Cerebellar nuclear complex (tissue), 1 donor: Measurements from ENCODE around the gene METTL22.

Source experiments
- DNase-seq, 2 experiments: peaks; one replicate each; lab custom pipeline; 2025; lab: John Stamatoyannopoulos, UW

METTL22 gene

DNA sequence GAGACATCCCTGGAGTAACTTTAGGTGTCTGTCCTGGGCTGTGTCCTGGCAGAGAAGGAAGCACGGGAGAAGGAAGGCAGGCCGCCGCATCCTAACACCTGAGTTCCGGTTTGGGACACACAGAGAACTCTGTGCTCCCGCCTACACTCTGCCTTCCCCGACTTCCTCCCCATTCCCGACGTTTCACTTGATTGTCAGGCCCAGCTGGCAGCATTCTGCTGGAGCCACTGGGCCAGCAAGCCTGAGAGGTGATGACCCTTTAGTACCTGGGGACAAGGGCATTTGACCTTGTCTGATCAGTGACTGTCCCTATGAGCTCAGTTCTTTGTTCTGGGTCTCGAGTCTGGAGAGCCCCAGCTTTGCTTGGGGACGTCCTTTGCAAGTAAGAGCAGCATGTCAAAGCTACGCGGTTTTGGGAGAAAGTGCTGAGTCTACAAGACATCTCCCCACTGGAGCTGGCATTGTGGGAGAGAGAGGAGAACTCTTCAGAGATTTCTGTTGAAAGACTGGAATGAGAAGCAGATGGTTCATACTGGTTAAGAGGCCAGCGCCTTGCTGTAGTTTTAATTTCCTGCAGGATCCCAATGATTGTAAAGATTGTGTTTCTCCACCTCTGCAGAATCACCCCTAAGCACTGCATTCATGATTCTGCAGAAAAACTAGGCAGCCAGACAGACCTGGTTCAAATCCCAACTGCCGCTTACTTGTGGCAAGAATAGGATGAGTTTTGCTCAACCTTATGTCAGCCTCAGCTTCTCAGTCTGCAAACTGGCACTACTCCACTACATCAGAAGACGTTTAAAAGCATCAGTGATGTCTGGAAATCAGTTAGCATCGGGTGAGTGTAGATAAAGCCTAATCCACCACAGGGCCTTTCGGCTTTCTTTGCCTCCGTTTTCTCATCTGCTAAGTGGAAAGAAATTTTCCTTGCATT lies 73.6 kb downstream of the METTL22 start:
- no peak for DNase-seq

DNA sequence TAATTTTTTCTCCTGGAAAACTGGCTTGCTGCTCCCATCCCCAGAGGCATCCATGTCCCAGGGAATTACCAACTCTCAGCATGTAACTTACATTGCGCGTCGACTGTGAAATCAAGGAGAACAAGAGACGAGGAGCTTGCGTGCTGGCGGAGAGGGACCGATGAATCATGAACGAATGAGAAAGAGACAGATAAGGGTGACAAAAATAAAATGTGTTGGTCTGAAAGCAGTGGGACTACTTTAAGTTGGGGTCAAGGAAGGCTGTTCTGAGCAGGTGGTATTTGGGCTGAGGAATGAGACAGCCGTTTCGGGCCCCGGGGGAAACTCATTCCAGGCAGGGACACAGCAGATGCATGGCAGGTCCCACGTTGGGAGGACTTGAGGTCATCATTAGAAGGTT lies 75.4 kb downstream of the METTL22 start:
- DNase-seq, result no peak

DNA sequence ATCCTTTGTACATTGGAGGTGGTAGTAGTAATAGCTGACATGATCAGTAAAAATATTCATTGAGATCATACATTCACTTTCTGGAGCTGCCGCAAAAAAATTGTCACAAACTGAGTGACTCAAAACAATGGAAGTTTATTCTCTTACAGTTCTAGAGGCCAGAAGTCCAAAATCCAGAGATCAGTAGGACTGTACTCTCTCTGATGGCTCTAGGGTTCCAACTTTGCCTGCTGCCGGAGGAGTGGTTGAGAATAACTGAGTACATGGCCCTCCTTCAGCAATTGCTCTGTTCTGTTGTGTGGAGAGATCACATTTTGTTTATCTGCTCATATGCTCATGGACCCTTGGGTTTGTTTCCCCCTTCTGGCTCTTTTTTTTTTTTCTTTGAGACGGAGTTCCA lies 76.5 kb downstream of the METTL22 start:
- DNase-seq, result no peak
